Fibroblast of peridontal ligament (primary cell): ENCODE results near the gene BTBD17.

ENCODE experiments used
- DNase-seq: peaks from one replicate; pipeline ENCODE4 v3.0.0-alpha.2; 2010; ENCODE audit errors: extremely low read depth

BTBD17 gene

DNA sequence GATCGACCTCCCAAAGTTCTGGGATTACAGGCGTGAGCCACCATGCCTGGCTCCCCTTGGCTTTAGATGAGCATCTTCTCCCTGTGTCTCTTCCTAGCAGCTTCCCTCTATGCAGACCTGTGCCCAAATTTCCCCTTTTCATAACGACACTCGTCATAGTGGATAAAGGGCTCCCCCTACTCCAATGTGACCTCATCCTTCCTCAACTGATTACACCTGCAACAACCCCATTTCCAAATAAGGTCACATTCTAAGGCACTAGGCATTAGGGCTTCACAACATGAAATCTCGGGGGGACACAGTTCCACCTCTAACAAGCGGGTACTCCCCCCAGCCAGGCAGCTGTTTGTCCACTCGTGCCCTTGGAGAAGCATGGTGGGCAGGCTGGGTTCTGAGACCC lies 25.4 kb downstream of the BTBD17 start:
- DNase-seq = no peak

DNA sequence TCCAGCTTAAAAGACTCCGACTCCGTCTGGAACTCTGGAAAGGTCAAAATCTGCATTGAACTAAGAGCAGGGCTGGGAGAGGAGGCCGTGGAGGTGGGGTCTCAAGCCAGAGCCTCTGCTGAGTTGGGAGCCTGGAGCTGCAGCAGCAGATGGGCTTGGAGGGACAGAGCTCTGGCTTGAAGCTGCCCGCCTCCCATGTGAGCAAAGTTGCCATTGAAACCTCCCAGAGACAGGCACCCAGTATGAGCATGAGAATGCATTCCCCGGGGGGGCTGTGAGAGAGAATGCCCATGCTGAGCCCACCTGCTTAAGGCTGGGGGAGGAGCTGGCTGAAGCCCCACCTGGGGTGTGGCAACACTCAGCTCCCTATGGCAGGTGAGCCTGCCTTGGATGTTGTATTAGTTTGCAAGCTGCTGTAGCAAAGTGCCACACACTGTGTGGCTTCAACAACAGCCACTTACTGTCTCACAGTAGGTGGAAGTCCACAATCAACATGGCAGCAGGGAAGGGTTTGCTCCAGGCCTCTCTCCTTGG lies 26.1 kb downstream of the BTBD17 start:
- DNase-seq = no peak

DNA sequence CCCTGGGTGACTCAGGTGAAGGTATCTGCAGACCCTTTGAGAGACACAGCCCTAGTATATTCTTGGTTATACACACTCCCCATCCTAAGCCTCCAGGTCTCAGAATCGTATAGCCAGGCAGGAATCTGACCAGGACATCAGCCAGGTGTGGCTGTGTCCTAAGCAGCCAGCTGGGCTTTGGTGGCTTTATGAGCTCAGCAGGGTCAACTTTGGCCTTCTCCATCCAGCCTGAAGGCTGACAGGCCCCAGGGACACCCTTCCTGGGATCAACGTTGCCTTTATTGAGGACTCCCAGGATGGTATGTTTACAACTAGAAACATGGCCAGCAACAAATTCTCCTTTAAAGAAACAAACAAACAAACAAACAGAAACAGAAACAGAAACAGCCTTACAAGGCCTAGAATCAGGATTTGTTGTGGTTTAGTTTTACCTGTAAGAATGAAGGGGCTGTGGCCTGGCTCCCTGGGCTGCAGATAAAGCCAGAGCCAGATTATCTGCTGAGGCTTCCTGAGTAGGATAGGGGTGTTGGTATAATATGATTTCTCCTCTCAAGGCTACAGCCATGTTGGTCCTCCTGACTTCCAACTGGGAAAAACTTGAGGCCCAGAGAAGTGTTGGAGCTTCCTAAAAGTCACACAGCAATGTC lies 27.2 kb downstream of the BTBD17 start:
- no peak for DNase-seq

DNA sequence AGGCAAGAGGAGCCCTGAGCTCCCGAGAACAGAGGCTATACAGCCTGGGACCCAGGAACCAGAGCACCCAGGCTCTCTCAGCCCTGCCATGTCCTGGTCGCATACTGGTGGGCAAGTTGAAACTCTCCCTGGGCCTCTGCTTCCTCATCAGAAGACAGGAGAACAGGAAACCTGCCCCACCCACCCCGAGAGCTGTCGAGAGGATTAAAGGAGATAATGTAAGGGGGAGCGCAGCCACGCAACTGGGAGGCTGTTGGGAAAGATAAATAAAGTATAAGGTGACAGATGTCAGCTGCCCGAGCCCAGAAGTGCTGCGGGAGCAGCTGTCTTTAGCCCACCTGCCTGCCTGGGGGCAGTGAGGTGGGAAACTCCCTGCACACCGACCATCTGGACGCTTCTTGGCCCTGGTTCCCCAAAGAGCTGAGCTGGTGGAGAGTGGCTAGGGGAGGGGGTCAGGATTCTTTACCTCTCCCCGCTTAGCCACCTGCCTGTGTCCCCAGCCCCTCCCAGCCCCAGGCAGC lies 28.8 kb downstream of the BTBD17 start:
- no peak for DNase-seq

DNA sequence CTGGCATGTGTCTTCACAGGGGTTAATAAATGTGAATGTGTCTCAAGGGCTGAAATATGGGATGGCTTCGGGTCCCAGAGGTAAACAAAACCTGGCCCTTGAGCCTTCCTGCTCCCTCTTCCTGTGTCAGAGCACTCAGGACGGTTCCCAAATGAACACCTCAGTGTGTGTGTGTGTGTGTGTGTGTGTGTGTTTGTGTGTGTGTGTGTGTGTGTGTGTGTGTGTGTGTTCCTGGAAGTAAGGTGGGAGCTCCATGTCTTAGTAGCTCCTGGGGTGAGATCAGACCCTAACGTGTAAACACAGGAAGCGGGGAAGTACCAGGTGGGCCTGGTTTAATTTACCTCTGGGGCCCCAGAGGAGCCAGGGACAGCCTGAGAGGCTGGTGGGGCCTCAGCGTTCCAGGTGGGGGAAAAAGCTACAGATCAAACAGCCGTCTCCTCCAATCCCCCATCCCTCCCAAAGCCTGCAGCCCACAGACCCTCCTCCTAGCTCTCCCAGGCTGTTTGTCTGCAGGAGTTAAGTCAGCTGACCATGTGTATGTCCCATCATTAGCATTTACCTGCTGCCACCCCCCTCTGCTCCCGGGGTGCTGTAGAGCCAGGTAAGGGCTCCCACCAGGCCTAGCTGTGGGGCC lies 29.5 kb downstream of the BTBD17 start:
- DNase-seq = no peak

- no peak for DNase-seq
Measured at GRCh38 chr17:74330446-74330845, 31.2 kb downstream of the BTBD17 start.

- DNase-seq = no peak
Measured at GRCh38 chr17:74329378-74329777, 32.3 kb downstream of the BTBD17 start.

- no peak for DNase-seq
Measured at GRCh38 chr17:74328487-74328886, 33.2 kb downstream of the BTBD17 start.

GRCh38 chr17:74326506-74326905 lies 35.2 kb downstream of the BTBD17 start:
- no peak for DNase-seq

GRCh38 chr17:74325743-74326379 lies 35.8 kb downstream of the BTBD17 start, which contains the start of gene KIF19:
KIF19 (plus strand) TSS chr17:74326226; CDS start chr17:74326350, 124 bp downstream.
- no peak for DNase-seq

DNA sequence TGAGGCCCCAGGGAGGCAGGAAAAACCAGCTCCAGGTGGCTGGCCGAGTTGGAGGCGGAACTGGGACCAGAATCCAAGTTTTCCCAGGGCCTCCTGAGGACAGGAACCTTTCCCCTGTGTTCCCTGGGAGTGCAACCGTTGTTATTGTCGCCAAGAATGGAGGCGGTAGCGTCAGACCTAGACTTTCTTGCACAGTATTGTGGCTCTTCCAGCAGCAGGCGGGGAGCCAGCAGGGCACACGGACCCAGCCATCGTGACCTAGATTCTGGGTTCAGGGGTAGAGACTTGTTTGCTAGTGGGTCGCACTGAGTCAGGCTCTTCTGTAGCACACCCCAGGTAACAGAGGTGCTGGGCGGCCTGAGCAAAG lies 36.3 kb downstream of the BTBD17 start:
- no peak for DNase-seq

GRCh38 chr17:74324521-74324920 lies 37.1 kb downstream of the BTBD17 start:
- no peak for DNase-seq

DNA sequence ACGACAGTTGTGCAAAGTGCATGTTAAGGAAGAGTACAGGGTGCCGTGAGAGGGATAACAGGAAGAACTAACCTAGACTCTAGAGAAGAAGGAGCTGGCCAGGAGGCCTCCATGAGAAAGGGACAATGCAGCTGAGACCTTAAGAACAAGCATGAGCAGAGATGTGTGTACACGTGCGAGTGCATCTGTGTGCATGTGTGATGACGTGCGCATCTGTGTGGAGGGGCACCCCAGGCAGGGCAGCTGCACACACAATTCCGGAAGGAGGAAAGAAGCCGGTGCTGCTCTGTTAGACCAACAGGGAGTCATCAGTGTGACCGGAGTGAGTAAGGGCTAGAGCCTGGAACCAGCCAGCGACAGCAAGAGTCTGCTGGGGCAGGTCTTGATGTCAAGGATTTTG lies 43.3 kb downstream of the BTBD17 start:
- DNase-seq = no peak

DNA sequence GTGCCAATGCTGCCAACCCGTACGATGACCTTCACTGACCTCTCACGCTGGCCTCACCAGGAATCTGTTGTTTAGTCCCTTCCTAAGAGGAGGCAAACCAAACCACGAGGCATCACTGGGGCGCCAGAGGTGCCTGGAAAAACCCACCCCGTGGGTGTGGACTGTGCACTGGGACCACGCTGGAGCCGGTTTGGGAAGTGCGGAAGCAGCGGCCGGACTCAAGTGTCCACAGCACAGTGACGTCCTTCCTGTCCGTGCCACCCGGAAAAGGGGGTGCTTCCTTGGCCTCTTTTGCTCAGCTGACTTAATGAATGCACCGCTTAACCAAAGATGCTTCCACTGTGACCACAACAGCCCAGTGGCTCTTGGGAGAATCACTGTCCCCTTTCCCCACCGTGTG lies 44.6 kb downstream of the BTBD17 start:
- DNase-seq = no peak

- no peak for DNase-seq
Measured at GRCh38 chr17:74316220-74316619, 45.4 kb downstream of the BTBD17 start.

DNA sequence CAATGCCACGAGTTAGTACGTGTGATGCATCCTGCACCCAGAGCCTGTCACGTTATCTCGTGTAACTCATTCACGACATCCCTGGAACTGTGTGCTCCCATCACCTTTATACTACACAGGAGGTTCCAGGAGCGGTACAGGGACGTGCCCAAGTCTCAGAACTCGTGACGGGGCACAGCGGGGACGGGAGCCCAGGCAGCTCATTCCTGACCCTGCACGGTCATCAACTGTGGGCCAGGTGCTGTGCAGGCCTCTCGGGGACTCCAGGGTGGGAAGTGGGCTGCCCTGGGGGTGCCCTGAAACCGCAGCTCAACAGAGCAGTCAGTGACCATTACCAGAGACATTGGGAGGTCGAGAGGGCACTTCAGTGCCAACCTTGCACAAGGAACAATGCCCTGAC lies 46.8 kb downstream of the BTBD17 start:
- no peak for DNase-seq

DNA sequence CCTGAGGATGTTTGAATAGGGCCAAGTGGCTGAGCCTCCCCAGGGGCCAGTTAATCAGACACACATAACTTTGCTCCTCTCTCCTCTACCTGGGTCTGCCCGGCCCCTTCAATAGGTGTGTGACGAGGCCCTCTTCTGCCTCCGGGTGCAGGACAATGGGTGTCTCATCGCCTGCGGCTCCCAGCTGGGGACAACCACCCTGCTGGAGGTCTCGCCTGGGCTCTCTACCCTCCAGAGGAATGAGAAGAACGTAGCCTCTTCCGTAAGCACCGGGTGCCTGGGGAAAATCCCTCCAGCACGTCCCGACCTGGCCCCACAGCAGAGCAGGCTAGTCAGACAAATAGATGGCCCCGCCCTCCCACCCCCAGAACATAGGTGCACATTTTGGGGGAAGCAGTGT lies 51.8 kb downstream of the BTBD17 start:
- DNase-seq = no peak

GRCh38 chr17:74307984-74308773 lies 53.5 kb downstream of the BTBD17 start:
- no peak for DNase-seq
